ENCODE data around the gene ACBD4. TPM values are rescaled to one million over a fixed set of nuclear protein-coding genes. Genes with fewer than 3 reads are reported as not detected.

Gene ACBD4
- total and polyA plus RNA-seq, 2 of the 13 experiments (the other 11 are each of a cell fraction or from before 2014, with no cell fraction given): 16.1 to 26.9 TPM

GRCh38 chr17:45162025-45162687 lies 26.7 kb downstream of the ACBD4 start (continued):
- TF ChIP-seq ZBTB33 (CRISPR knock-in tag; IDR thresholded peaks at IDR 0.05) (0 out of 2 replicates have a peak, but pooled peaks have one; percentile 1), ZNF101 (CRISPR knock-in tag; IDR thresholded peaks at IDR 0.05; ENCODE audit: borderline replicate concordance, low read depth) (0 out of 2 replicates have a peak, but pooled peaks have one; percentile 44), ZNF543 (CRISPR knock-in tag; IDR thresholded peaks at IDR 0.05) (no peak), CBX1 (IDR thresholded peaks at IDR 0.05; ENCODE audit: low read depth) (no peak), IRF1 (CRISPR knock-in tag; IDR thresholded peaks at IDR 0.05; ENCODE audit: low read depth) (no peak), ZNF589 (CRISPR knock-in tag; conservative IDR thresholded peaks at IDR 0.05) (0 out of 2 replicates have a peak, but pooled peaks have one; percentile 24), ZNF124 (CRISPR knock-in tag; IDR thresholded peaks at IDR 0.05) (no peak), FUBP1 (CRISPR knock-in tag; IDR thresholded peaks at IDR 0.05; ENCODE audit: borderline replicate concordance) (no peak), ZNF225 (CRISPR knock-in tag; IDR thresholded peaks at IDR 0.05) (no peak), IRF9 (CRISPR knock-in tag; IDR thresholded peaks at IDR 0.05; ENCODE audit: borderline replicate concordance) (no peak), ZBTB10 (CRISPR knock-in tag; IDR thresholded peaks at IDR 0.05; ENCODE audit: borderline replicate concordance) (no peak), ZNF788 (CRISPR knock-in tag; IDR thresholded peaks at IDR 0.05; ENCODE audit: borderline replicate concordance) (no peak), ZFP62 (CRISPR knock-in tag; IDR thresholded peaks at IDR 0.05) (no peak), ADNP (CRISPR knock-in tag; IDR thresholded peaks at IDR 0.05) (no peak), HDAC2 (CRISPR knock-in tag; IDR thresholded peaks at IDR 0.05) (no peak; the same call in 1 of the 2 replicates), ZNF800 (CRISPR knock-in tag; IDR thresholded peaks at IDR 0.05) (no peak), ZMYM3 (CRISPR knock-in tag; IDR thresholded peaks at IDR 0.05) (no peak), HNRNPLL (IDR thresholded peaks at IDR 0.05; ENCODE audit: low read depth, low read length, poor library complexity, severe bottlenecking) (no peak)
